GM21529 (cell line): Measurements from ENCODE around the gene MAZ.

Experiments
- ATAC-seq: cut with Tn5 transposase; IDR thresholded peaks from one replicate; pipeline ENCODE4 v1.9.1; 2021; ENCODE audit not compliant: unreplicated experiment

The MAZ gene

GRCh38 chr16:29850998-29851397, 44.7 kb downstream of the MAZ start:
- no peak for ATAC-seq

DNA sequence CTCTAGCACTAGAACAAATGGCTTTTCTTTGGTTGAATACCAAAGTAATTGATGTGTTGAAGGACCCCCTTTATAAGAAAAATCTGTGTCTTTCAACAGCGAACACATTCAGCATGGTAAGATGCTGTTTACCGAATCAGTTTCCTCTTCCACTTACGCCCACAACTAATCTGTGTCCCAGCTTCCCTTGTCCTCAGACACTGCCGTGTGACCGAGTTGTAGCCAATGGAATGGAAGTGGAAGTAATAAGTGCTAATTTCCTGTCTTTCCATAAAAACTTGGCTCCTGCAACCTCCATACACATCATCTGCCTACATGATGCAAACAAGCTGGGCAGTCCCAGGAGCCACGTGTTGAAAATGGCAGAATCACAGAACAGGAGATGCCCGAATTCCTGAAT, 46.3 kb downstream of the MAZ start:
- no peak for ATAC-seq

DNA sequence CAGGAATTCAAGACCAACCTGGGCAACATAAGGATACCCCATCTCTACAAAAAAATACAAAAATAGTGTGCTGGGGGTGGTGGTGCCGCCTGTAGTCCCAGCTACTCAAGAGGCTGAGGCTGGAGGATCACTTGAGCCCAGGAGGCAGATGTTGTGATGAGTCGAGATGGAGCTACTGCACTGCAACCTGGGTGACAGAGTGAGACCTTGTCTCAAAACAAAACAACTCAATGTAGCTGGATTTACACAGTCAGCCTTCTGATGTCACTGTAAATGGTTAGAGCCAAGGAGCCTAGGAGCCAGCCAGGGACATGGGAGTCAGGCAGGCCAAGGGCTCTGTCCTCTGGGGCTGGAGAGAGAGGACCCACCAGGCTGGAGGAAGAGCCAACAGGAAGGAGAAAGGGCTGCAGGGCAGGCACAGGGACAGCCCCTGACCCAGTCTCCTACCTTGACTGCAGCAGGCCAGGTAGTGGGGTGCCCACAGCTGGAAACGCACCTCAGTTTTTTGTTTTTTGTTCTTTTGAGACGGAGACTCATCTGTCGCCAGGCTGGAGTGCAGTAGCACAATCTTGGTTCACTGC, 48.3 kb downstream of the MAZ start:
- ATAC-seq: no peak

GRCh38 chr16:29857133-29857760, 50.9 kb downstream of the MAZ start:
- no peak for ATAC-seq

GRCh38 chr16:29858149-29858849, 52.0 kb downstream of the MAZ start:
- no peak for ATAC-seq

GRCh38 chr16:29858974-29859373, 52.6 kb downstream of the MAZ start:
- ATAC-seq: no peak

DNA sequence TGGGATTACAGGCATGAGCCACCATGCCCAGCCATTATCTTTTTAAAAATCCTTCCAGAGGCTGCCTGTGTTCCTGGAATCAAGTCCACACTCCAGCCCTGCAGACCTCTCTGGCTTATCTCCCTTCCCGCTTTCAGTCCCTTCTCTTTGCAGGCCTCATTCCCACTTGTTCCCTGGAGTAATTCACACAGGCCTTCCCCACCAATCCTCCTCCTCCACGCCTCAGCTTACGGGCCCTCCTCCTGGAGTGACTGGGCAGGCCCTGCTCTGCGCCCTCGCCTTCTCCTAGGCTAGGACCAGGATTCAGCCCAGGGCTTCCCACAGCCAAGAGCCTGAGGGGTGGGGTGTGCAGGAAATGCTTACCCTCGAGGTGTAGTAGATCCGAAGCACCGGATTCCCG, 53.9 kb downstream of the MAZ start:
- ATAC-seq: no peak
